T47D (cell line): ENCODE results near the gene GGA2.
"Not testable (repeated sequence)": the region's sequence is repeated elsewhere in the genome, so short reads cannot be mapped to it uniquely, and the experiment has no call there.

Experiments used
- DNase-seq, 2 experiments: peaks; one replicate each; pipeline versions ENCODE4 v3.0.0 to v3.0.0-alpha.2; 2011 to 2012; ENCODE audit warnings: low read depth in 1 of 2, low spot score in 1 of 2
- JUND ChIP-seq: IDR thresholded peaks from 2 replicates; pipeline ENCODE4 v1.6.1; 2012; ENCODE audit warnings: low read depth
- in situ Hi-C: cut with HindIII; loops from 2 replicates; pipeline ENCODE4 v1.10.0; 2016; ENCODE audit warnings: low sequenced_read_pairs, low pct_unique_long_range_greater_than_20kb

The GGA2 gene

GRCh38 chr16:23519282-23519681, 9.0 kb upstream of the GGA2 start:
- DNase-seq: no peak
- TF ChIP-seq JUND: no peak
- in situ Hi-C loops: no loop called here

GRCh38 chr16:23518435-23518891, 8.2 kb upstream of the GGA2 start:
- no peak for DNase-seq
- TF ChIP-seq JUND: no peak
- in situ Hi-C loops: no loop called here

GRCh38 chr16:23516366-23517137, 6.3 kb upstream of the GGA2 start:
- DNase-seq: no peak
- in situ Hi-C loops: no loop called here
- TF ChIP-seq JUND: no peak

- TF ChIP-seq JUND: no peak
- DNase-seq: no peak
- in situ Hi-C loops: no loop called here
These were observed 5.6 kb upstream of the GGA2 start for GRCh38 chr16:23515881-23516280.

GRCh38 chr16:23514381-23515152, 4.3 kb upstream of the GGA2 start:
- no peak for TF ChIP-seq JUND
- DNase-seq: no peak
- in situ Hi-C loops: no loop called here

- TF ChIP-seq JUND: no peak
- in situ Hi-C loops: no loop called here
- peak in 1 of 2 experiments; percentile 30 for DNase-seq
These were observed 1.9 kb upstream of the GGA2 start for GRCh38 chr16:23512168-23512695.

- no peak for TF ChIP-seq JUND
- in situ Hi-C loops: no loop called here
- DNase-seq: no peak
These were observed 1.4 kb upstream of the GGA2 start for GRCh38 chr16:23511731-23512130.

GRCh38 chr16:23510915-23511270, 599 bp upstream of the GGA2 start:
- in situ Hi-C loops, DNase-seq: not testable (repeated sequence)

GRCh38 chr16:23509782-23510163, 521 bp downstream of the GGA2 start:
- no peak for TF ChIP-seq JUND
- DNase-seq: peak in 1 of 2 experiments; percentile 43
- in situ Hi-C loops: no loop called here

GRCh38 chr16:23509441-23509754, 896 bp downstream of the GGA2 start:
- in situ Hi-C loops: no loop called here
- no peak for DNase-seq

GRCh38 chr16:23508589-23509440, 1.5 kb downstream of the GGA2 start:
- no peak for TF ChIP-seq JUND
- peak in 1 of 2 experiments; percentile 16 for DNase-seq
- in situ Hi-C loops: no loop called here

More at GRCh38 chr16:23509441-23509754, 896 bp downstream of the GGA2 start:
- no peak for TF ChIP-seq JUND

GRCh38 chr16:23506606-23506994, 3.7 kb downstream of the GGA2 start:
- in situ Hi-C loops: no loop called here
- TF ChIP-seq JUND: no peak
- no peak for DNase-seq
